ENCODE measurements around the gene RHOV.

DNA sequence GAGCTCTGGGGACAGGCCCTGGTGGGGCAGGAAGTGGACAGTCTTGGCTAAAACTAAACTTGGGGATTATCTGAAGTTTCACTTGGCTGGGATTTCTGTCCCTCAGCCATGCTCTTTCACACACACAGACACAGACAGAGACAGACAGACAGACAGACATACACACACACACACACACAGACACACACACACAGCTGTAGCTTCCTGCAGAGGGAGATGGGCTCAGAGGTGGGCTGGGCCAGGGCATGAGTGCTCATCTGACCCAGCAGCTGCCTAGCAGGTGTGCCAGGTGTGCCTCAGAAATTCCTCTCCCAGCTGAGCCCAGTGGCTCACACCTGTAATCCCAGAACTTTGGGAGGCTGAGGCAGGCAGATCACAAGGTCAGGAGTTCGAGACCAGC lies 3.3 kb downstream of the RHOV start:
- TF ChIP-seq, protein P1, sequence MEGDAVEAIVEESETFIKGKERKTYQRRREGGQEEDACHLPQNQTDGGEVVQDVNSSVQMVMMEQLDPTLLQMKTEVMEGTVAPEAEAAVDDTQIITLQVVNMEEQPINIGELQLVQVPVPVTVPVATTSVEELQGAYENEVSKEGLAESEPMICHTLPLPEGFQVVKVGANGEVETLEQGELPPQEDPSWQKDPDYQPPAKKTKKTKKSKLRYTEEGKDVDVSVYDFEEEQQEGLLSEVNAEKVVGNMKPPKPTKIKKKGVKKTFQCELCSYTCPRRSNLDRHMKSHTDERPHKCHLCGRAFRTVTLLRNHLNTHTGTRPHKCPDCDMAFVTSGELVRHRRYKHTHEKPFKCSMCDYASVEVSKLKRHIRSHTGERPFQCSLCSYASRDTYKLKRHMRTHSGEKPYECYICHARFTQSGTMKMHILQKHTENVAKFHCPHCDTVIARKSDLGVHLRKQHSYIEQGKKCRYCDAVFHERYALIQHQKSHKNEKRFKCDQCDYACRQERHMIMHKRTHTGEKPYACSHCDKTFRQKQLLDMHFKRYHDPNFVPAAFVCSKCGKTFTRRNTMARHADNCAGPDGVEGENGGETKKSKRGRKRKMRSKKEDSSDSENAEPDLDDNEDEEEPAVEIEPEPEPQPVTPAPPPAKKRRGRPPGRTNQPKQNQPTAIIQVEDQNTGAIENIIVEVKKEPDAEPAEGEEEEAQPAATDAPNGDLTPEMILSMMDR (IDR thresholded peaks at IDR 0.05) = no peak
- TF ChIP-seq, protein P2, sequence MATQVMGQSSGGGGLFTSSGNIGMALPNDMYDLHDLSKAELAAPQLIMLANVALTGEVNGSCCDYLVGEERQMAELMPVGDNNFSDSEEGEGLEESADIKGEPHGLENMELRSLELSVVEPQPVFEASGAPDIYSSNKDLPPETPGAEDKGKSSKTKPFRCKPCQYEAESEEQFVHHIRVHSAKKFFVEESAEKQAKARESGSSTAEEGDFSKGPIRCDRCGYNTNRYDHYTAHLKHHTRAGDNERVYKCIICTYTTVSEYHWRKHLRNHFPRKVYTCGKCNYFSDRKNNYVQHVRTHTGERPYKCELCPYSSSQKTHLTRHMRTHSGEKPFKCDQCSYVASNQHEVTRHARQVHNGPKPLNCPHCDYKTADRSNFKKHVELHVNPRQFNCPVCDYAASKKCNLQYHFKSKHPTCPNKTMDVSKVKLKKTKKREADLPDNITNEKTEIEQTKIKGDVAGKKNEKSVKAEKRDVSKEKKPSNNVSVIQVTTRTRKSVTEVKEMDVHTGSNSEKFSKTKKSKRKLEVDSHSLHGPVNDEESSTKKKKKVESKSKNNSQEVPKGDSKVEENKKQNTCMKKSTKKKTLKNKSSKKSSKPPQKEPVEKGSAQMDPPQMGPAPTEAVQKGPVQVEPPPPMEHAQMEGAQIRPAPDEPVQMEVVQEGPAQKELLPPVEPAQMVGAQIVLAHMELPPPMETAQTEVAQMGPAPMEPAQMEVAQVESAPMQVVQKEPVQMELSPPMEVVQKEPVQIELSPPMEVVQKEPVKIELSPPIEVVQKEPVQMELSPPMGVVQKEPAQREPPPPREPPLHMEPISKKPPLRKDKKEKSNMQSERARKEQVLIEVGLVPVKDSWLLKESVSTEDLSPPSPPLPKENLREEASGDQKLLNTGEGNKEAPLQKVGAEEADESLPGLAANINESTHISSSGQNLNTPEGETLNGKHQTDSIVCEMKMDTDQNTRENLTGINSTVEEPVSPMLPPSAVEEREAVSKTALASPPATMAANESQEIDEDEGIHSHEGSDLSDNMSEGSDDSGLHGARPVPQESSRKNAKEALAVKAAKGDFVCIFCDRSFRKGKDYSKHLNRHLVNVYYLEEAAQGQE (IDR thresholded peaks at IDR 0.05; ENCODE audit: insufficient read depth in 1 of 2, low read depth in 2 of 2, low read length in 1 of 2) = no peak
